ENCODE measurements around the gene EDA.

GRCh38 chrX:69741721-69742120 lies 125.8 kb downstream of the EDA start:
- TF ChIP-seq CTCF (conservative IDR thresholded peaks at IDR 0.05; ENCODE audit: low read length) (no peak), EZH2phosphoT487 (IDR thresholded peaks at IDR 0.05; ENCODE audit: borderline replicate concordance) (no peak)

Data from Loucy (cell line).